GM12878 (cell line): ENCODE measurements around the gene LRRC73.

Experiments
- ETV6 ChIP-seq, 2 experiments: fragments of 450-650 bp in 1 of 2; IDR thresholded peaks in 1 of 2; conservative IDR thresholded peaks in 1 of 2; 2 replicates each; pipeline ENCODE4 v1.6.1; 2014; ENCODE audit warnings: antibody characterized with exemption in 1 of 2, borderline replicate concordance in 1 of 2, low read depth in 1 of 2, mild to moderate bottlenecking in 1 of 2, moderate library complexity in 1 of 2
- EZH2 ChIP-seq: IDR thresholded peaks from 2 replicates; pipeline ENCODE4 v1.6.1; 2012; ENCODE audit warnings: low read depth, mild to moderate bottlenecking, control low read depth, inconsistent platforms, low read length, borderline replicate concordance; ENCODE audit not compliant: control insufficient read depth
- GABPA ChIP-seq: IDR thresholded peaks from 2 replicates; pipeline ENCODE4 v1.6.1; 2014; ENCODE audit warnings: antibody characterized with exemption, low read depth, mild to moderate bottlenecking, inconsistent platforms
- NBN ChIP-seq: fragments of 450-650 bp; IDR thresholded peaks from 2 replicates; pipeline ENCODE4 v1.6.1; 2016
- NFXL1 ChIP-seq: fragments of 450-650 bp; IDR thresholded peaks from 2 replicates; pipeline ENCODE4 v1.6.1; 2017; ENCODE audit warnings: antibody characterized with exemption, mild to moderate bottlenecking, borderline replicate concordance
- POLR2AphosphoS2 ChIP-seq: IDR thresholded peaks from 2 replicates; pipeline ENCODE4 v1.6.1; 2011; ENCODE audit warnings: low read depth, mild to moderate bottlenecking, low read length, improper control_type of control experiment, moderate library complexity
- POLR2AphosphoS5 ChIP-seq: IDR thresholded peaks from 2 replicates; pipeline ENCODE4 v1.6.1; 2011; ENCODE audit warnings: mild to moderate bottlenecking, low read length, inconsistent platforms
- RFX5 ChIP-seq: IDR thresholded peaks from 2 replicates; pipeline ENCODE4 v1.6.1; 2011; ENCODE audit warnings: low read depth, low read length, improper control_type of control experiment
- ZZZ3 ChIP-seq: IDR thresholded peaks from 2 replicates; pipeline ENCODE4 v1.6.1; 2011; ENCODE audit warnings: low read depth; ENCODE audit not compliant: control insufficient read depth, insufficient read length
- TF ChIP-seq, protein P1 (sequence below), 3 experiments: IDR thresholded peaks in 2 of 3; conservative IDR thresholded peaks in 1 of 3; 2 replicates each; pipeline ENCODE4 v1.5.1; 2011; ENCODE audit warnings: low read depth in 3 of 3, low read length in 3 of 3, mild to moderate bottlenecking in 3 of 3, control low read depth in 2 of 3, moderate library complexity in 2 of 3, inconsistent platforms in 1 of 3, mixed read lengths in 1 of 3; ENCODE audit not compliant: control insufficient read depth in 2 of 3, insufficient read depth in 1 of 3; ENCODE audit errors: extremely low read depth in 1 of 3
- TF ChIP-seq, protein P2 (sequence below): IDR thresholded peaks from 2 replicates; pipeline ENCODE4 v1.6.1; 2012; ENCODE audit warnings: low read depth, low read length, improper control_type of control experiment
- TF ChIP-seq, protein P3 (sequence below): fragments of 450-650 bp; IDR thresholded peaks from 2 replicates; pipeline ENCODE4 v1.6.1; 2017; ENCODE audit warnings: mild to moderate bottlenecking, moderate library complexity
- TF ChIP-seq, protein P4 (sequence below): IDR thresholded peaks from 2 replicates; pipeline ENCODE4 v1.6.1; 2011; ENCODE audit warnings: borderline replicate concordance, low read depth, mild to moderate bottlenecking, moderate library complexity, mixed read lengths, low read length; ENCODE audit not compliant: insufficient read depth; ENCODE audit errors: extremely low read length

DNA sequence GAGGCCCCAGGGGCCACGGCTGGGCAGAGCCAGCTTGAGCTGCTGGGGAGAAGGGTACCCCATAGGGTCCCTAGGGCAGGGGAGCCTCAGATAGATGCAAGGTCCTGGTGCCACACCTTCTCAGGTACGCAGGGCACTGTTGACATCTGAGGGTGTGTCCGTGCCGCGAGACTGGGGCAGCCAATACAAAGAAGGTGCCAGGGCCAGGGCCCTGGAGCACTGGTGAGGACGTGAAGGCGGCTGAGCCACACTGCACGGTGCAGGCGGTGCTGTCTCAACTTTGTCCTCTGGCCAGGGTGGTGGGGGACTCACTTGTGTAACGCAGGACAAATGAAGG lies 649 bp upstream of the LRRC73 start:
- TF ChIP-seq, protein P1, sequence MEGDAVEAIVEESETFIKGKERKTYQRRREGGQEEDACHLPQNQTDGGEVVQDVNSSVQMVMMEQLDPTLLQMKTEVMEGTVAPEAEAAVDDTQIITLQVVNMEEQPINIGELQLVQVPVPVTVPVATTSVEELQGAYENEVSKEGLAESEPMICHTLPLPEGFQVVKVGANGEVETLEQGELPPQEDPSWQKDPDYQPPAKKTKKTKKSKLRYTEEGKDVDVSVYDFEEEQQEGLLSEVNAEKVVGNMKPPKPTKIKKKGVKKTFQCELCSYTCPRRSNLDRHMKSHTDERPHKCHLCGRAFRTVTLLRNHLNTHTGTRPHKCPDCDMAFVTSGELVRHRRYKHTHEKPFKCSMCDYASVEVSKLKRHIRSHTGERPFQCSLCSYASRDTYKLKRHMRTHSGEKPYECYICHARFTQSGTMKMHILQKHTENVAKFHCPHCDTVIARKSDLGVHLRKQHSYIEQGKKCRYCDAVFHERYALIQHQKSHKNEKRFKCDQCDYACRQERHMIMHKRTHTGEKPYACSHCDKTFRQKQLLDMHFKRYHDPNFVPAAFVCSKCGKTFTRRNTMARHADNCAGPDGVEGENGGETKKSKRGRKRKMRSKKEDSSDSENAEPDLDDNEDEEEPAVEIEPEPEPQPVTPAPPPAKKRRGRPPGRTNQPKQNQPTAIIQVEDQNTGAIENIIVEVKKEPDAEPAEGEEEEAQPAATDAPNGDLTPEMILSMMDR (IDR thresholded peaks at IDR 0.05 in 2 of 3, conservative IDR thresholded peaks at IDR 0.05 in 1 of 3; ENCODE audit: control insufficient read depth in 2 of 3, extremely low read depth in 1 of 3, insufficient read depth in 1 of 3, low read depth in 3 of 3, low read length in 3 of 3): no peak
- TF ChIP-seq, protein P2, sequence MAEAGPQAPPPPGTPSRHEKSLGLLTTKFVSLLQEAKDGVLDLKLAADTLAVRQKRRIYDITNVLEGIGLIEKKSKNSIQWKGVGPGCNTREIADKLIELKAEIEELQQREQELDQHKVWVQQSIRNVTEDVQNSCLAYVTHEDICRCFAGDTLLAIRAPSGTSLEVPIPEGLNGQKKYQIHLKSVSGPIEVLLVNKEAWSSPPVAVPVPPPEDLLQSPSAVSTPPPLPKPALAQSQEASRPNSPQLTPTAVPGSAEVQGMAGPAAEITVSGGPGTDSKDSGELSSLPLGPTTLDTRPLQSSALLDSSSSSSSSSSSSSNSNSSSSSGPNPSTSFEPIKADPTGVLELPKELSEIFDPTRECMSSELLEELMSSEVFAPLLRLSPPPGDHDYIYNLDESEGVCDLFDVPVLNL: no peak
- TF ChIP-seq, protein P3, sequence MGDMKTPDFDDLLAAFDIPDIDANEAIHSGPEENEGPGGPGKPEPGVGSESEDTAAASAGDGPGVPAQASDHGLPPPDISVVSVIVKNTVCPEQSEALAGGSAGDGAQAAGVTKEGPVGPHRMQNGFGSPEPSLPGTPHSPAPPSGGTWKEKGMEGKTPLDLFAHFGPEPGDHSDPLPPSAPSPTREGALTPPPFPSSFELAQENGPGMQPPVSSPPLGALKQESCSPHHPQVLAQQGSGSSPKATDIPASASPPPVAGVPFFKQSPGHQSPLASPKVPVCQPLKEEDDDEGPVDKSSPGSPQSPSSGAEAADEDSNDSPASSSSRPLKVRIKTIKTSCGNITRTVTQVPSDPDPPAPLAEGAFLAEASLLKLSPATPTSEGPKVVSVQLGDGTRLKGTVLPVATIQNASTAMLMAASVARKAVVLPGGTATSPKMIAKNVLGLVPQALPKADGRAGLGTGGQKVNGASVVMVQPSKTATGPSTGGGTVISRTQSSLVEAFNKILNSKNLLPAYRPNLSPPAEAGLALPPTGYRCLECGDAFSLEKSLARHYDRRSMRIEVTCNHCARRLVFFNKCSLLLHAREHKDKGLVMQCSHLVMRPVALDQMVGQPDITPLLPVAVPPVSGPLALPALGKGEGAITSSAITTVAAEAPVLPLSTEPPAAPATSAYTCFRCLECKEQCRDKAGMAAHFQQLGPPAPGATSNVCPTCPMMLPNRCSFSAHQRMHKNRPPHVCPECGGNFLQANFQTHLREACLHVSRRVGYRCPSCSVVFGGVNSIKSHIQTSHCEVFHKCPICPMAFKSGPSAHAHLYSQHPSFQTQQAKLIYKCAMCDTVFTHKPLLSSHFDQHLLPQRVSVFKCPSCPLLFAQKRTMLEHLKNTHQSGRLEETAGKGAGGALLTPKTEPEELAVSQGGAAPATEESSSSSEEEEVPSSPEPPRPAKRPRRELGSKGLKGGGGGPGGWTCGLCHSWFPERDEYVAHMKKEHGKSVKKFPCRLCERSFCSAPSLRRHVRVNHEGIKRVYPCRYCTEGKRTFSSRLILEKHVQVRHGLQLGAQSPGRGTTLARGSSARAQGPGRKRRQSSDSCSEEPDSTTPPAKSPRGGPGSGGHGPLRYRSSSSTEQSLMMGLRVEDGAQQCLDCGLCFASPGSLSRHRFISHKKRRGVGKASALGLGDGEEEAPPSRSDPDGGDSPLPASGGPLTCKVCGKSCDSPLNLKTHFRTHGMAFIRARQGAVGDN: no peak
- TF ChIP-seq POLR2AphosphoS5: no peak
- TF ChIP-seq, protein P4, sequence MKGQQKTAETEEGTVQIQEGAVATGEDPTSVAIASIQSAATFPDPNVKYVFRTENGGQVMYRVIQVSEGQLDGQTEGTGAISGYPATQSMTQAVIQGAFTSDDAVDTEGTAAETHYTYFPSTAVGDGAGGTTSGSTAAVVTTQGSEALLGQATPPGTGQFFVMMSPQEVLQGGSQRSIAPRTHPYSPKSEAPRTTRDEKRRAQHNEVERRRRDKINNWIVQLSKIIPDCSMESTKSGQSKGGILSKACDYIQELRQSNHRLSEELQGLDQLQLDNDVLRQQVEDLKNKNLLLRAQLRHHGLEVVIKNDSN: no peak
- TF ChIP-seq POLR2AphosphoS2: no peak
- TF ChIP-seq NBN: no peak
- TF ChIP-seq RFX5: no peak
- no peak for TF ChIP-seq ETV6 (conservative IDR thresholded peaks at IDR 0.05 in 1 of 2, IDR thresholded peaks at IDR 0.05 in 1 of 2; ENCODE audit: borderline replicate concordance in 1 of 2, low read depth in 1 of 2)
- TF ChIP-seq EZH2: no peak
- TF ChIP-seq GABPA: no peak
- TF ChIP-seq NFXL1: no peak
- TF ChIP-seq ZZZ3: no peak
